Hippocampal formation (tissue), 2 donors: ENCODE measurements around the gene DUS2.
A peak's percentile ranks its signal among the peaks of the same experiment; 100 is the strongest.

Experiments used
- DNase-seq, 2 donors: peaks; one replicate each; lab custom pipeline; 2025; lab: John Stamatoyannopoulos, UW

The DUS2 gene

GRCh38 chr16:68077866-68078700 is 55.0 kb downstream of the DUS2 start:
- no peak for DNase-seq

- no peak for DNase-seq
These were observed 55.8 kb downstream of the DUS2 start for GRCh38 chr16:68078701-68079375.

GRCh38 chr16:68079376-68079625 is 56.2 kb downstream of the DUS2 start:
- no peak for DNase-seq

GRCh38 chr16:68079626-68080344 is 56.7 kb downstream of the DUS2 start:
- DNase-seq = peak in 1 of 2 donors; percentile 33

- DNase-seq = no peak
These were observed 59.0 kb downstream of the DUS2 start for GRCh38 chr16:68081861-68082628.

GRCh38 chr16:68082629-68083238 is 59.6 kb downstream of the DUS2 start:
- no peak for DNase-seq

GRCh38 chr16:68083239-68083781 is 60.2 kb downstream of the DUS2 start:
- no peak for DNase-seq

GRCh38 chr16:68083861-68084503 is 60.9 kb downstream of the DUS2 start:
- no peak for DNase-seq

GRCh38 chr16:68084504-68085258 is 61.6 kb downstream of the DUS2 start:
- peak; percentile 91 to 95 for DNase-seq

GRCh38 chr16:68085259-68086071 is 62.4 kb downstream of the DUS2 start, which contains the start of gene NFATC3:
TSS of gene NFATC3 (plus strand) at chr16:68085370. CDS start at chr16:68085682, 312 bp downstream.
- DNase-seq = peak in 1 of 2 donors; percentile 99

GRCh38 chr16:68086336-68086841 is 63.3 kb downstream of the DUS2 start:
- no peak for DNase-seq

- no peak for DNase-seq
These were observed 63.8 kb downstream of the DUS2 start for GRCh38 chr16:68086860-68087268.

- no peak for DNase-seq
These were observed 64.6 kb downstream of the DUS2 start for GRCh38 chr16:68087688-68088087.

- DNase-seq = no peak
These were observed 65.3 kb downstream of the DUS2 start for GRCh38 chr16:68088130-68088972.

- DNase-seq = no peak
These were observed 66.0 kb downstream of the DUS2 start for GRCh38 chr16:68089067-68089466.

- DNase-seq = no peak
These were observed 67.0 kb downstream of the DUS2 start for GRCh38 chr16:68090130-68090529.

- no peak for DNase-seq
These were observed 67.4 kb downstream of the DUS2 start for GRCh38 chr16:68090533-68090932.
